Central memory CD8-positive, alpha-beta T cell (primary cell): ENCODE results near the gene SCOC.
A peak's percentile ranks its signal among the peaks of the same experiment; 100 is the strongest.

Source experiments
- ATAC-seq: fragments of 150-1000 bp; cut with Tn5 transposase; replicated peaks from 2 replicates; pipeline ENCODE4 v1.10.0; 2022; ENCODE audit warnings: mild to moderate bottlenecking, moderate FRiP score, moderate number of reproducible peaks; ENCODE audit not compliant: poor library complexity, severe bottlenecking; ENCODE audit errors: extremely low read depth
- DNase-seq, 2 donors: peaks; one replicate each; pipeline ENCODE4 v3.0.0; 2021; ENCODE audit warnings: low spot score in 2 of 2
- H3K27ac Mint-ChIP-seq: one replicate; pipeline ENCODE4 v1.8.0; 2022; ENCODE audit warnings: low read depth, mild to moderate bottlenecking, moderate library complexity, mixed read lengths
- H3K27me3 Mint-ChIP-seq: one replicate; pipeline ENCODE4 v1.8.0; 2022; ENCODE audit warnings: mixed read lengths
- H3K36me3 Mint-ChIP-seq: one replicate; pipeline ENCODE4 v1.8.0; 2022; ENCODE audit warnings: mild to moderate bottlenecking, moderate library complexity, mixed read lengths; ENCODE audit not compliant: insufficient read depth
- H3K4me1 Mint-ChIP-seq: one replicate; pipeline ENCODE4 v1.8.0; 2022; ENCODE audit warnings: mixed read lengths
- H3K4me3 Mint-ChIP-seq: one replicate; pipeline ENCODE4 v1.8.0; 2022; ENCODE audit warnings: mild to moderate bottlenecking, moderate library complexity, mixed read lengths
- H3K9me3 Mint-ChIP-seq: one replicate; pipeline ENCODE4 v1.8.0; 2022; ENCODE audit warnings: mixed read lengths

The SCOC gene

DNA sequence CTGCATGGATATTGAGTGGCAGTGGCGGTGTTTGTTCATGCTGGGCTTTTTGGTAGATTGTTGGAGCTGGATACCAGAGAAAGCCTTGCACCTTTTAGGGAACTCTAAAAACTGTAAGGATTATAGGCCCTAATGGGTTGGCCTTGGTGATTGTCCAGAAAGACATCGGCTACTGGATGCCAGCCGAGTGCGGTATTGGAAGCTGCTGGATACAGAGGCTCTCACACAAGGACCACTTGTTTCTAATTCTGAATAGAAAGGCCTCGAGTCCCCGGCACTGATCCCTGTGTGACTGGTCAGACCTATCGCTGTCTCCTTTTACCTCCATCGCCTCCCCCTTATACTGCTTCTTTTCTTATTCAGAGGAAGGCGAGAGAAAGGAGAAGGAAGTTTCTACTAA lies 27.3 kb upstream of the SCOC start:
- Mint-ChIP-seq H3K27ac (no peak overlapping the region), H3K4me3 (no peak overlapping the region), H3K9me3 (no peaks in the 10 kb centered on the region), H3K4me1 (no peaks in the 10 kb centered on the region), H3K27me3 (peaks cover 62% of the 10 kb centered on the region), H3K36me3 (peaks cover 2% of the 10 kb centered on the region)
- DNase-seq (no peak), ATAC-seq (no peak)

DNA sequence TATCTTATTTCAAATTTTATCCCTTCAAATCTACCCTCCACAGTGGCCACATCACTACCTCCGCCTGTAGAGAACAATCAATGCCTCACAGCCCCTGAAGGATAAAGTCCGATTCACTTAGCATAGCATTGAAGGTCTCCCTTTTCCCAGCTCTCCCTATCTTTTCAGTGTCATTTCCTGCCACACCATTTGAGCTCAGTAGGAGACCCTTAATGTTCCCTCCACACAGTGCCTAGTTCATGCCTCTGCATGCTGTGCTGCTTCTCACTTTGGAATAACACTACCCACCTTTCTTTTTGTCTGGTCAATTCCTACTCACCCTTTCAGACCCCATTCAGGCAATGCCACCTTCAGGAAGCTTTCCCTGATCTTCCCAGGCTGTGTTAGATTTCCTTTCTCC lies 23.6 kb upstream of the SCOC start:
- no peak for ATAC-seq
- H3K27ac Mint-ChIP-seq = no peak overlapping the region

DNA sequence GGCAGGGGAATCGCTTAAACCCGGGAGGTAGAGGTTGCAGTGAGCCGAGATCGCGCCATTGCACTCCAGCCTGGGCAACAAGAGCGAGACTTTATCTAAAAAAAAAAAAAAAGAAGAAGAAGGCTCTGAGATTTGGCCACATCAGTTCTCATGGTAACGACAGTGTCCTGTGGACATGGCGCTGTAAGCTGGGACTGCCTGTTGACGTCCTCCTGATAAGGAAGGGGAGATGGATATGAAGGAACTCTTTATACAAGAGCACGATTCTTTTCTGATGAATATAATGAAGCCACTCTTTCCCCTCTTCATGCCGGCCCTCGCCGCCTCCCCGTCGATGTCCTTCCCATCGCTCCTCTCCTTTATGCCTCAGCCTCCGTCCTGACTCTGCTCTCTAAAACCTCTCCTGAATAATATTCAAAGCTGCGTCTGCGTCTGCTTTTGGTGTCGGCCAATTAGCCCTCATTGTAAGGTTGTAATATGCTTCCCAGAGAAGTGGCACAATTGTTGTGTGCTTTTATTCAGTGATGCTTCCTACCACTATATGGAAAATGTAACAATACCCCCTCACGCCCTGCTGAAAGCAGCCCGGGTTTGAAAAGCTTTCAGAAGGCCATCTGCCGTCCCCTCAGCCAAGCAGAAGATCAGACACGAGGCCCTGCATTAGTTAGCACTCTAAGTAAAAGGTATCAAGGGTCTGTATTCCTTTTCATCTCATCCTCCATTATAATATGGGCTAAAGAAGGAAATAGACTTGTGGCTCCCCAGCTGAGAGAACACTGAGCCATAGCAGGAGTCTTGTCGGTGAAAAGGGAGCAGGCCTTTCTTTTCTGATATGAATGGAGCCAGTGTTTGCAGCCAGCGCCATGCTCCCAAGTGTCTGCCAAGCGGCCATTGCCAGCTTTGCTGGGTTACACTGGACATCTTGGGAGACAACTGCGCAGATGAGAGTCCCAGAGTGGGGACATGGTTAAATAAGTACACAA lies 22.1 kb upstream of the SCOC start:
- no peak overlapping the region for H3K4me3 Mint-ChIP-seq

More for the DNA sequence above, 23.6 kb upstream of the SCOC start:
- H3K4me1 Mint-ChIP-seq = peaks cover 5% of the 10 kb centered on the region
- peaks cover 2% of the 10 kb centered on the region for H3K36me3 Mint-ChIP-seq
- no peak for DNase-seq
- H3K27me3 Mint-ChIP-seq = peaks cover 49% of the 10 kb centered on the region
- H3K4me3 Mint-ChIP-seq = no peak overlapping the region
- H3K9me3 Mint-ChIP-seq = no peaks in the 10 kb centered on the region

DNA sequence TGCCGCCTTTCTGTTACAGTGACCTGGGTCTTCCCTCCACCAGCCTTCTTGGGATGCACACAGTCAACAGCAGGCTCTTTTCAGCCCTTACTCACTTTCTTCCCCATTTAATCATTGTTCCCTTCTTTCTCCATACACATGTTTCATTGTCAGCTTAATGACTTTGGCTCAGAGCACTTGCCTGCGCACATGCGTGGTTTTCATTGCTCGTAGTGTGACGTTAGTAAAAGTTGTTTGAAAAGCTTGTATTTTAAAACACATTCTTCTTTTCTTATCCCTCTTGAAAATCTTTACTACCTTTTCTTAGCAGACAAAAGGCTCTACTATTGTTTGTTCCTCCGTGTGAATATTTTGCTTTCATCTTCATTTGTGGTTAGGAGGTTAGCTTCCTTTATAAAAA lies 19.7 kb upstream of the SCOC start:
- Mint-ChIP-seq H3K27ac (no peak overlapping the region), H3K4me1 (peaks cover 5% of the 10 kb centered on the region), H3K36me3 (peaks cover 2% of the 10 kb centered on the region), H3K27me3 (peaks cover 64% of the 10 kb centered on the region), H3K4me3 (no peak overlapping the region), H3K9me3 (no peaks in the 10 kb centered on the region)
- DNase-seq (no peak), ATAC-seq (no peak)

More for the DNA sequence above, 22.1 kb upstream of the SCOC start:
- peaks cover 56% of the 10 kb centered on the region for H3K27me3 Mint-ChIP-seq
- peaks cover 5% of the 10 kb centered on the region for H3K4me1 Mint-ChIP-seq
- no peak overlapping the region for H3K27ac Mint-ChIP-seq
- DNase-seq = no peak
- ATAC-seq = no peak
- peaks cover 2% of the 10 kb centered on the region for H3K36me3 Mint-ChIP-seq
- no peaks in the 10 kb centered on the region for H3K9me3 Mint-ChIP-seq

DNA sequence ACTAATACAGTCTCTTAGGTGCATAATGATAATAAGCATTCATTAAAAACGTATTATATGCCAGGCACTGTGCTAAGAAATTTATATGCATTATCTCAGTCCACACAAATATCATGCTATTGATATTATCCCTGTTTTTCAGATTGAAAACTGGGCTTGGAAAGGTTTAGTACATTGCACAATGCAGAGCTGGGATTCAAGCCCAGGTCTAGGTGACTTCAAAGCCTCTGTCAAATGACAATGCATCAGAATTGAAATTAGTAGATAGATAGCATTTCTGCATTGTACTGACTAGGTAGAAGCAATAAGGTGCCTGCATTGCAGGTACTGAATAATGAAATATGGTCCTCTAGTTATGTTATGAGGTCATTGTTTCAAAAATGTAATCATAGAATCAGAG lies 18.2 kb upstream of the SCOC start:
- DNase-seq (no peak), ATAC-seq (no peak)
- peaks cover 9% of the 10 kb centered on the region for H3K4me1 Mint-ChIP-seq
- no peak overlapping the region for H3K4me3 Mint-ChIP-seq
- peaks cover 57% of the 10 kb centered on the region for H3K27me3 Mint-ChIP-seq
- peaks cover 2% of the 10 kb centered on the region for H3K36me3 Mint-ChIP-seq
- H3K9me3 Mint-ChIP-seq = no peaks in the 10 kb centered on the region
- no peak overlapping the region for H3K27ac Mint-ChIP-seq

DNA sequence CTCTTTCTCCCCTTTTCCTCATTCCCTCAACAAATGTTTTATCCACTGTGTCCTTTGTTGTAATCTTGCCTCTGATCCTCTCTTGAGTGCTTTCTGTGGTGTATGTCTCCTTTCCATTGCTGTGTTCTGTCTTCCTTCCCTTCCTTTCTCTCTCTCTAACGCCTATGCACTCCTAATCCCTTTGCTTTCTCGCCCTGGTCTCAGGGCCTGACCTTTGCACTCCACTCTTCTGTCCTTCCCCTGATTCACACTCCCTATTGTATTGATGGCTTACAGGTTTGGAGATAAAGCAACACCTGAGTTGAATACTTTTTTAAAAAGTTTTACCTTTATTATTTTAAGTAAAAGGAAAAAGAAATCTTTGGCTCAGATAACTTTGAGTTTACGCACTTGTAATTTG lies 15.6 kb upstream of the SCOC start:
- ATAC-seq (no peak), DNase-seq (no peak)
- H3K9me3 Mint-ChIP-seq = no peaks in the 10 kb centered on the region
- H3K27me3 Mint-ChIP-seq = peaks cover 41% of the 10 kb centered on the region
- peaks cover 9% of the 10 kb centered on the region for H3K4me1 Mint-ChIP-seq
- no peak overlapping the region for H3K4me3 Mint-ChIP-seq
- H3K27ac Mint-ChIP-seq = no peak overlapping the region
- no peaks in the 10 kb centered on the region for H3K36me3 Mint-ChIP-seq

DNA sequence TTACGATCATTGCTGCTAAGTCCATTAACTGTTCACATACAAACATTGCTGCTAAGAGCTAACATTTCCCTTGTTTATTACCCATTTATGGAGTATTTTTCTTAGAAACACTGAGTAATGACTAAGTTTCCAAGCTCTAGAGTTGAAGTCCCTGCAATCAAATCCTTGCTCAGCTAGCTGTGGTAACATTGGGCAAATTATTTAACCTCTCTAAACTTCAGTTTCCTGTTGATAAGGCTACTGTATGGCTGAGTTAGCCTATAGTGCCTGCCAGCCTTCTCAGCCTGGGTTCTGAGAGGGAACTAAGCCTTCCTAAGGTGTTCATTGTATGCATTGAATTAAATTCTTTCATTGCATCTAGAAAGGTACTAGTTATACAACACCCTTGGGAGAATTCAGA lies 15.2 kb upstream of the SCOC start:
- Mint-ChIP-seq H3K9me3 (no peaks in the 10 kb centered on the region), H3K36me3 (no peaks in the 10 kb centered on the region), H3K4me3 (no peak overlapping the region), H3K4me1 (peaks cover 9% of the 10 kb centered on the region), H3K27me3 (peaks cover 41% of the 10 kb centered on the region), H3K27ac (no peak overlapping the region)
- no peak for DNase-seq
- no peak for ATAC-seq

DNA sequence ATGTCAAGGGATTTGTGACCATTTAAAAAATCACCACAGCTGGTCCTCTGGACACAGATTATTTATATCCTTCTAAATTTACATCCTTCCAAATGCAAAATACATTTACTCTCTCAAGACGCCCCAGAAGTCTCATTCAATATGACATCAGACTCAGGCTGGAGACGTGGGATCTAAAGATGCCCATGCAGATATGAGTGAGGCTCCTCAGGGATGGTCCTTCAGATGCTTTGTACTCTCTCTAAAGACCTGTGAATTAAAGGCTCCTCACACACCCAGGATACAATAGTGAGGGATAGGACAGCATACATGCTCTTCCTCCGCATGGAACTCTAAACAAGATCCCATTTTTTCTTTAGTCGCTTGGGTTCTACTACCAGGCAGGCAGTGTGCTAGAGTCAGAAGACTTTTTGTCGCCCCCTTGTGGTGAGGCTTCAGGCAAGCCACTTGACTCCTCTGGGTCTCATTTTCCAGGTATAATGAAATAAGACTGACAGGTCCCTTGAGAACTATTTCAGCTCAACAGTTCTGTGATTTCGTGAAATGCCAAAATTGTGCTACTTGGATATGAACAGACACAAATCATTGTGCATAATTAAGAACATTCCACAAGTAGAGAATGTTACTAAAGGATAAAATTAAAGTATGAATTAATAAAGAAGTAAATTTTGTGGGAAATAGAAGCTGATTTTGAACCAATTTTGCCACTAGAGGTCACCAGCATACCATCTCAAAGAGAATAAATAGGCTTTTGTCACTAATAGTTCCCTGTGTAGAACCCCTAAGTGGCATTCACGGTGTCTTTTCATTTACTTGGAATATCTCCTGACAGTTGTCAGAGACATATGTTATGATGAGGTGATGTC lies 13.7 kb upstream of the SCOC start:
- ATAC-seq (peak; percentile 85), DNase-seq (peak; percentile 50 to 60)
- no peak overlapping the region for H3K4me3 Mint-ChIP-seq
- H3K27ac Mint-ChIP-seq = no peak overlapping the region
- no peaks in the 10 kb centered on the region for H3K36me3 Mint-ChIP-seq
- H3K9me3 Mint-ChIP-seq = no peaks in the 10 kb centered on the region
- peaks cover 4% of the 10 kb centered on the region for H3K4me1 Mint-ChIP-seq
- H3K27me3 Mint-ChIP-seq = peaks cover 41% of the 10 kb centered on the region

DNA sequence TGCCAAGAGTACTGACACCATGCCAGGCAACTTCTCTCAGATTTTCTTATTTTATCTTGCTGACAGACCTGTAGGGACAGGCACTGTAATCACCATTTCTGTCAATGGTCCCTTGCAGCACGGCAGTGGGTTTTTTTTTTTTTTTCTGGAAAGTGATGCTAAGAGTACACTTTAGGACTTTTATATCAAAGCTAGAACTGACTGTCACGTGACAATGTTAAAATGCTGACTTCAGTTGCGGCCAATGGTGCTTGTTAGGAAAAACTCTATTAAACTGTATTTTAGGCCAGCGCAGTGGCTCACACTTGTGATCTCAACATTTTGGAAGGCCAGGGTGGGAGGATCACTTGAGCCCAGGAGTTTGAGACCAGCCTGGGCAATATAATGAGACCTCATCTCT lies 12.3 kb upstream of the SCOC start:
- no peaks in the 10 kb centered on the region for H3K36me3 Mint-ChIP-seq
- H3K27ac Mint-ChIP-seq = no peak overlapping the region
- no peak for DNase-seq
- H3K27me3 Mint-ChIP-seq = peaks cover 32% of the 10 kb centered on the region
- no peak for ATAC-seq
- peaks cover 4% of the 10 kb centered on the region for H3K4me1 Mint-ChIP-seq
- H3K4me3 Mint-ChIP-seq = no peak overlapping the region
- no peaks in the 10 kb centered on the region for H3K9me3 Mint-ChIP-seq

DNA sequence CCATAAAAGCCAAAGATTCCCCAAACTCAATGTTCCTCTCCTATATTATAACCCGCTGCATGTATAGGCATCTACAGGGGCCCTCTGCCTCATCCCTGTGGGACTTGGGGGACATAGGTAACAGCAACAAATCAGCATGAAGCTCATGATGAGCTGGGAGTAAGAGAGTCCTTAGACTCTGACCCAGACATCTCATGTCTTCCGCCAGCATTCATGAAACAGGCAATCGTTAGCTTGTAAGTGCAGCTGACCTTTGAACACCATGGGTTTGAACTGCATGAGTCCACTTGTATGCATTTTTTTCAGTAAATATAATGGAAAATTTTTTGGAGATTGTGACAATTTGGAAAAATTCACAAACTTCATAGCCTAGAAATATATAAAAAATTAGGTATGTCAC lies 10.4 kb upstream of the SCOC start:
- no peaks in the 10 kb centered on the region for H3K9me3 Mint-ChIP-seq
- H3K4me3 Mint-ChIP-seq = no peak overlapping the region
- peaks cover 12% of the 10 kb centered on the region for H3K27me3 Mint-ChIP-seq

DNA sequence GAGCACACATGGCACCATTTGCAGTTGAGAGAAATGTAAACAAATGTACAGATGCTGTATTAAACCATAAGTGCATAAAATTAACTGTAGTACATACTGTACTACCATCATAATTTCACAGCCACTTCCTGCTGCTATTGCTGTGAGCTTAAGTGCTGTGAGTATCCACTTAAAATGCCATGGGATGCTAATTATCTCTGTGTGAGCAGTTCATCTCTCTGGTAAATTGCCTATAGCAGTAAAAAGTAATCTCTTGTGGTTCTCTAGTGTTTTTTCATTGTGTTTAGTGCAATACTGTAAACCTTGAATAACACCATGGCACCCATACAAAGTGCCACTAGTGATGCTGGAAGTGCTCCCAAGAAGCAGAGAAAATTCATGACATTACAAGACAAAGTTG lies 9.9 kb upstream of the SCOC start:
- DNase-seq = no peak
- no peaks in the 10 kb centered on the region for H3K9me3 Mint-ChIP-seq
- H3K4me1 Mint-ChIP-seq = peaks cover 4% of the 10 kb centered on the region
- H3K27ac Mint-ChIP-seq = no peak overlapping the region
- H3K36me3 Mint-ChIP-seq = no peaks in the 10 kb centered on the region
- ATAC-seq = no peak
- H3K4me3 Mint-ChIP-seq = no peak overlapping the region
- H3K27me3 Mint-ChIP-seq = peaks cover 9% of the 10 kb centered on the region

More for the DNA sequence above, 10.4 kb upstream of the SCOC start:
- DNase-seq = no peak
- Mint-ChIP-seq H3K36me3 (no peaks in the 10 kb centered on the region), H3K27ac (no peak overlapping the region), H3K4me1 (peaks cover 4% of the 10 kb centered on the region)
- no peak for ATAC-seq

DNA sequence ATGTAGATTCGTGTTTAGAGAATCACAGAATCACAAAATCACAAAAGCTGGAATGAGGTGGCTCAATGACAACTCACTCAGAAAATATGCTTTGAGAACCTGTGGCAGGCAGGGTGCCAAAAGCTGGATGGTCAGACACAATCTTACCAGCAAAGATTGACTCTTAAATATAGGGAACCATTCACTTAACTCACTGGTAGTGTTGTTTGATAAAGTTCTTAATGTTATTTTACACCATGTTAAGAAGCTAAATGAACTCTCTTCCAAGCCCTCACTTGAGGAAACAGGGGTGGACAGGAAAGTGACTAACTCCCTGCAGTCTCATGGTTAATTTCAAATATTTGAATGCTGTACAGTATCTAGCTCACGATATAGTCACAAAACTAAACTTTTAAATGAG lies 5.7 kb upstream of the SCOC start:
- H3K27ac Mint-ChIP-seq = no peak overlapping the region
- H3K4me3 Mint-ChIP-seq = no peak overlapping the region
- H3K36me3 Mint-ChIP-seq = no peaks in the 10 kb centered on the region
- no peaks in the 10 kb centered on the region for H3K4me1 Mint-ChIP-seq
- H3K9me3 Mint-ChIP-seq = no peaks in the 10 kb centered on the region
- H3K27me3 Mint-ChIP-seq = no peaks in the 10 kb centered on the region
- ATAC-seq = no peak
- no peak for DNase-seq
